GM18498 (cell line): ENCODE measurements around the gene TOX3.

Experiments used
- ATAC-seq: cut with Tn5 transposase; IDR thresholded peaks from one replicate; pipeline ENCODE4 v1.9.1; 2021; ENCODE audit warnings: mild to moderate bottlenecking, moderate library complexity; ENCODE audit not compliant: unreplicated experiment

Gene TOX3

DNA sequence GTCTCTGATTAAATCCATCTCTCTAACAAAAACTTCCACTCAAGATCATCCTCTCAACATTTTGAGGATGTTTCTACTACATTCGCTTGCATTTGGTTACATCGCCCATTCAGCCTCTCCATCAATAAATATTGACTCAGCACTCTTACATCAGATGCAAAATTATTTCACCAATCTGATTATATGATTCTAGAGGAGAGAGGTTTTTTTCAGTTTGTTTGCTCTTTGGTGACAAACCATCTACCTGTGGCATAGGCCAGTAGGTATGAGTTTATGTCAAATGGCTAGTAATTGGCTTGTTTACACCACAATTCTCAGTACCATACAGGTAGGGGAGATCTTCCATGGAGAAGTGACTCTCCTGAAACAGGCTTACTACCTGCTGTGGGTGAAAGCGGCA lies 52.3 kb downstream of the TOX3 start:
- ATAC-seq: no peak

DNA sequence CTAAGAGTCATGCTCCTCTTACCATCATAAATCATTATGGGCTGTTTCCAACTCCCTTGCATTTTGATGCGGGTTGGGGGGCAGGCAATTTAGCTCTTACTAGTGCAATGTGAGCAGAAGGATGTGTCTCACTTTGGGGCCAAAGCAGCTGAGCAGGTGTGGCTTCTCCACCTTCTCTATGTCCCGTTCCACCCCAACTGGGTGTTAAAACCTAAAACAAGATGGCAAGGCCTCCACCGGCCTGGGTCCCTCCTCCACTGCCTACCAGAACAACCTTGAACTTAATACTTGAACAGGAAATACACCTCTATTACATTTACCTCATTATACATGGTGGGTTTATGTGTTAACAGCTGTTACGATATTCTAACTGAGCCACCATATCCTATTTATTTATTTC lies 52.8 kb downstream of the TOX3 start:
- ATAC-seq: no peak

DNA sequence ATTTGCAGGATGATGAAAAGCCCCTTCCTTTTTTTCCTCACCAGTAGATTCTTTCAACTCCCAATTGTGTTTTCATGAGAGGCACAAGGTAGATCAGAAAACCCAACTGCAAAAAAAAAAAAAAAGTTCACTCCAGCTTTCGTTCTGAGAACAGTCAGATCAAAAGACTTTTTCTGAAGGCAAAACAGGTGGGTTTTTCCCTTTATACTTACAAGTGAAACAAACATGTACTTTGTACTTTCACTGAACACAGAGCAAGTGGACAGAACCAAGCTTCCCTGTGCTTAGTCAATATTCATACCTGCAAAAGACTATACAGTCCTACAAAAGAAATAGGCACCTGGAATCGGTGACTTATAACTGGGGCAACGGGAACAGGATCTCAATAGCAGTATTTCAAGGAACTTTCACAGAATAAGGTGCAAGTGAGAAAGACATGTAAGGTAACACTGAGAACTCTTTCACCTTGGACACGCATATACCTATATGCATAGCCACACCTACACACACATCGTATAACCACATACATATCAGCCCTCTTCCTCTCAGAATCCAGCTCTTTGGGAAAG lies 54.1 kb downstream of the TOX3 start:
- peak; percentile 74 for ATAC-seq

DNA sequence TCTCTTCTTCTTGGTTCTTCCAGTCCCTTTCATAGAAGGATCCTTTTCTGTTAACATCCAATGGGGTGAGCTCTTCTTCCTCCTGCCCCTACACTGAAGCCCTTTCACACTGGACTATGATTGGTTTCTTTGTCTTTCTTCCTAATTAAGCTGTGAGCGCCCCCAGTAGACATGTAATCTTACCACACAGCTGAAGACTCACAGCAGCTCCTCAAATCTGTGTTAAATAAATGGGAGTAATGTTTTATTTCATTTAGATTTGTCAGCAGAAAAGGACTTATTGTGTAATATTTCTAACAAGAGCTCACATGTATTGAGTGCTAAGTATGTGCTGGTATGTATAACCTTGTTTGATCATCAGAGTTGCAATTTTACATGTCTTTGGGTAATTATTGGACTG lies 55.7 kb downstream of the TOX3 start:
- no peak for ATAC-seq

DNA sequence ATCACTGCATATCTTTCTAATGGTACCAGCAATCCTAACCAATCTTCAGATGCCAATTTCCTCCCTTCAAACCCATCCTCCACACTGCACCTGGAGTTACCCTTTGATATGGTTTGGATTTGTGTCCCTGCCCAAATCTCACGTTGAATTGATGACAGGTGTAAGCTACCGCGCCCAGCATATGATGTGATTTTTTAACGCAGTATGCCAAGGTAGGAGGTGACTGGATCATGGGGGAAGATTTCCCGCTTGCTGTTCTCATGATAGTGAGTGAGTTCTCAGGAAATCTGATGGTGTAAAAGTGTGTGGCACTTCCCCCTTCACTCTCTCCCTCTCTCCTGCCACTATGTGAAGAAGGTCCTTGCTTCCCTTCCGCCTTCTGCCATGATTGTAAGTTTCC lies 57.0 kb downstream of the TOX3 start:
- no peak for ATAC-seq

DNA sequence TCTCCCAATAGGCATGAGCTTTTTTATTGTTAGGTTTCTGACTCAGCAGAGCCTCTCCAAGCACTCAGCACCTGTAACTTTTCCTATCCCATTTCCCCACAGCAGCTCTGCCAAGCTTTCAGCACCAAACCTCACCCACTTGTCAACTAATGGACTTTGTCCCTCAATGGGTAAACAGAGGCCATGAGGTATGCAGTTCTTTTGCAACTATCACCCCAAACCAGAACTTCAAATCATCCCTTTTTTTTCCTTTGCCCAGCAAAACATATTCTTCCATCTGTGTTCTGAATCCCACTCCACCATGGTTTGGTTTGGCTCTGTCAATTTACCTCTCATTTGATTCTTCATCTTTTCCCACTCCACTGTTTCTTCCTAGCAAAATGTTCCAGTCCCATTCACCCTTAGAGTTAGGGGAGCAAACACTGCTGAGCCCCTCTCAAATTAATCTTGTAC lies 58.1 kb downstream of the TOX3 start:
- no peak for ATAC-seq

DNA sequence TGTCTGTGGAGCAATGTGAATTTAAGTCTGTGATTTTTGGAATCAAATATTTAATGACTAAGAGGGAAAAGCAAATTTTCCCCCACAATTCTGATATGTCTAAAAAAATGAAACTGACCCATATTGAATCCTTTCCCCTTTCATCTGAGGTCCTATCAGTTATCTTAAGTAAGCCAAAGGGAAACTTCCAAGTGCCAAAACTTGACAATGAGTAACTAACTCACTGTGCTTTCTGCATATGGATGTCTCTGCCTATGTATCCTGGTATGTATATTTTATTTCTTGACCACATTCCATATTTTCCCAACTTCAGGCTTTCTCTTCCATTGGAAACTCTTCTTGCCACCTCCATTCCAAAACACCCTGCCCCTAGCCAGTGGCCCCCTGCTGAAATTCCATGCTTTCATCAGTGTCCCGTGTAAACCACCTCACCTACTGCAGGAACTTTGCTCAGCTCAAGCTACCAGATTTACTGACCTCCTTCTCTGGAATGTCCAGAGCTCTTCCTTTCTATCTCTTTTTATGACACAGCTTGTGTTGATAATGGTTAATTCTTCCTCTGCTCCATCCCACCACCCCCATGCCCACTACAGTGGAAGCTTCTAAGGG lies 59.0 kb downstream of the TOX3 start:
- ATAC-seq: no peak

DNA sequence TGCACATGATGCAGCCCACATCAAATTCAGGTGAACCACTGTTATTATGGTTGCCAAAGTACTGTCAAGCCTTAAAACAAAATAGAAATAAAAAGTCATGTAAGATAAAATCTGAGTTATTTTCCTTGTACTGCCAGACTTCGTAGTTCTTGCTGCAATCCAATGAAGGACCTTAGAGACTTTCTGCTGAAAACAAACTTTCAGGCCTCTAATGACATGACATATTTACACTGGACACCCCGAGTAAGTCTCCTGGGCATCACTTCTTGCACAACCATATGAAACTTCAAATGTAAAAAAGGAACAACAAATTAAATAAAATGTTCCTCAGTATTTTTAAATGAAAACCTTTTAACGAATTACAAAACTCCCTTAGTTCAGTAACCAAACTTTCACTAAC lies 66.7 kb downstream of the TOX3 start:
- no peak for ATAC-seq

DNA sequence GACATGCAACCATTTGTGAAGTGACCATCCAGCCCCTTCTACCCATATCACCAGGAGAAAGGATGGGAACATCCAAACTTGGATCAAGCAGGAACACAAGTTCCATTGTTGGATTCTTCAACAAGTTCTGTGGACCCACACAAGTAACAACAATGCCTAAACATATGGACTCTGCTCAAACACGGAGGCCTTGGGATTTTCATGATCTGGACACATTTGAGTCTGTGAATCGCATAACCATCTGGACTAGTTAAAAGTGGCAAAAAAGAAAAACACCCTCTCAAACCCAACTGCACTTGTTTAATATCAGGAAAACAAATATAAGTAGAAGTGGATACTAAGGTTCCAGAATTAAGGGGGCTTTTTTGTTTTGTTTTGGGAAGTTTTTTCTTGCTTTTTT lies 70.8 kb downstream of the TOX3 start:
- ATAC-seq: no peak

DNA sequence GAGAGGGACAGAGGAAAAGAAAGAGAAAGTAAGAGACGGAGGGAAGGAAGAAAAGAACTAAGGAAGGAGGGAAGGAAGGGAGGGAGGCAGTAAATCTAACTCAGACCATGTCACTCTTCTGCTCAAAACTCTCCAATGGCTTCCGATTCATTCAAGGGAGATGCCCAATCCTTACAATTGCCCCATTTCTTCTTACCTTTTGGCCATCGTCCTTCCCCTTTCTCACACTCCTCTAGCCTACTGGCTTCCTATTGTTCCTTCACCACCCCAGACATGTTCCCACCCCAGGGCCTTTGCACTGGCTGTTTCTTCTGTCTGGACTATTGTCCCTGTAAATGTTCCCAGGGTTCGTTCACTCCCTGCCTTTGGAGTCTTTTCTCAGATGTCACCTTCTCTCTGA lies 72.3 kb downstream of the TOX3 start:
- no peak for ATAC-seq

DNA sequence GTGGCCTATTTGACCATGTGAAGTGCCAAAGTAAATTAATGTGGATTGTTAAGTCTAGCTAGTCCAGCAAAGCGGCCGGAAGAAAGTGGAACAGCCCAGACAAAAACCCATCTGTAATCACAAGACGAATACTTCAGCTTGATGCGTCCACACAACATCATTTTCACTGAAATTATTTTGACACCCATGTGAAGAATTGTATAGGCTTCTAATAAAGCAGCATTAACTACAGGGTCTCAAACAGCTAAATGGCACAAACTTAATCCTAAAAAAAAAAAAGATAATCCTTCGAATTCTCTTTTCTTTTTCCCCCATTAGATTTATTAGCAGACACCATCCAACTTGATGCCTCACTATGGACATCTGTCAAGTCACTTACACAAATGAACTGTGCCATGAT lies 73.8 kb downstream of the TOX3 start:
- no peak for ATAC-seq

DNA sequence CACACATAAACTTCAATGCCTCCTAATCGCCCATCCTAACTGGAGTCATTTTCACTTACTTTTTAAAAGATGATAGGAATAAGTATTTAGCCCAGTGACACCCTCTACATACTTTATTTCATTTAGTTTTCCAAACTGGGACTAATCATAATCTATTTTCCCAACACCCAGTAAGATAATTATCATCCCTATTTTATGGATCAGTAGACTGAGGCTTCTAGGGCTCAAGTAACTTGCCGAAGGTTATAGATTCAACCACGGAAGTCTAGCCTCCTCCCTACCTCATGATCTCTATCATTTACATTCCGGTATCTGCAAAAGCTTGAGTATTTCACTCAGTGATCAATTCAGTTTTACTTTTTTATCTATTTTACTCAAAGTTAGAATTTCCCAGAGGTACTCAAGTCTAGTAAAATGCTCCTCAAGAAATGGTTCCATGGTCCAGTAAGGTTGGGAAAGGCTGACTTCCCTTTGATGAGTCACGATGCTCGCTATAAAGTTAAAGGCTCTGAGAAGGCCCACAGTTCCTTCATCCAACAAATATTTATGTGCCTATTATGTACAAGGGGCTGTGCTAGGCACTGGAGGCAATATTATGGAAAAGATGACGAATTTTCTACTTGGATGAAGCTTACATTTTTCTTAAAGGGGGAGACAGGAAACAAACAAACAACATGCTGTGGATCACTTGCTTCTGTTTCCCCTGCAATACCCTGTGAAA lies 75.1 kb downstream of the TOX3 start:
- ATAC-seq: no peak

DNA sequence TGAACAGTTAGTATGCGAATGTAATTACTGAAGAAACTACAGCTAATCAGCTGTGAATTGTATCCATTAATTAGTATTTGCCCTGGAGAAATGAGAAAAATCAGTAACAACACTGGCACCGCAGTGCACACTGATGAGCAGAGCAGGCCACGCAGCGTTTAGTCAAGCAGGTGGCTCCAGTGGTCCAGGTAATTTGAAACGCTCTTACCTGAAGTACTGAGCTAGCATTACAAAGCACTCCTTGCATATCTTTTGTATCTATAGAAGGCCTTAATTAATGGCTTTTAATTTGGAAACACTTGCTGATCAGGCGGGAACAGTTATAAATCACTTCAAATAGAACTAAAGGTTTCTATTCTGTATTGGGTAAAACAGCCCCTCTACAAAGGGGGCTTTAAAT lies 76.4 kb downstream of the TOX3 start:
- ATAC-seq: no peak

DNA sequence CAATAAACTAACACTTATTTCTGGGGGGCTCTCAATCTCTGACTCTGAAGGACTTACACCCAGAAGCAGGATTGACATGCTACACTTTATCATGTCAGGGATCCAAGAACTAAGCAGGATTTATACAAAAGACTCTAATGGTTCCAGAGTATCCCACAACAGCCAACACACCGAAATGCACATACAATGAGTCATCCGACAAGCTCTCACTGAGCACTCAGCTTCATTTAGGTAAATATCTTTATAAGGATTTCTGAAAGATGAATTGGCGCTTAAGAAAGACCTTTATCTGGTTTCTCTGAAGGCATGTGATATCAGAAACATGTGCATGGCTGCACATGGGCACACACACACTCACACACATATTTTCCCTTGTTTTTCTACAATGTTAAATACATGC lies 77.2 kb downstream of the TOX3 start:
- no peak for ATAC-seq

DNA sequence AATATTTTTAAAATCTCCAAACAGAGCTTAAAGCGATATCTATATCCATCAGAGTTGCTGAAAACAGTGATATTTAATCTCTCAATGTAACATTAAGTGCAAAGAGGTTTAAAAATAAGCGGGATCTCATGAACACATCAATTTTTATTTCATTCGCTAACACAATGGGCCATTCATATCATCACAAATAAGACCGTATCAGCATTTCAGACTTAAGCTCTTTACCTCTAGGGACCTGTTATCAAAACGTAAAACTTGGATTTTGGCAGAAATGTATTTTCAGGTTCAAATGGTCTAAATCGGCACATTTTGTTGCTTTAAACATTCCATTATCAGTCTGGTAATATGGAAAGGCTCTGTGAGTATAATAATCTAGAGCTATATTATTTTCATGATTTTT lies 77.9 kb downstream of the TOX3 start:
- no peak for ATAC-seq

DNA sequence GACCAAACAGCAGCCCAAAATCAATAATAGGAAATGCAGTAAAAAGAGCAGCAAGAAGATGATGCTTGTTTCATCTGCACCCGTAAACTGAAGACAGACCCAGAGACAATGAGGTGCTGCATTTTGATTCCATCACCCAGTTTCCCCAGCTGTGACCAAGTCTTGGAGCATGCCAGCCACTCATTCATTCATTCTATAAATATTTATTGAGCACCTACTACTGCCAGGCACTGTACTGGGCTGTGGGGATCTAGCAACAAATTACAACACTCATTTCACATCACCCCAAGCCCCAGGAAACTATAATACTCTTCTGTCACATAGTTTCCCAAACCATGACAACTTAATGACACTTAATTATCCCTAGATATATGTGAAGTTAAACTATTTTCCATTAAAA lies 79.2 kb downstream of the TOX3 start:
- no peak for ATAC-seq

DNA sequence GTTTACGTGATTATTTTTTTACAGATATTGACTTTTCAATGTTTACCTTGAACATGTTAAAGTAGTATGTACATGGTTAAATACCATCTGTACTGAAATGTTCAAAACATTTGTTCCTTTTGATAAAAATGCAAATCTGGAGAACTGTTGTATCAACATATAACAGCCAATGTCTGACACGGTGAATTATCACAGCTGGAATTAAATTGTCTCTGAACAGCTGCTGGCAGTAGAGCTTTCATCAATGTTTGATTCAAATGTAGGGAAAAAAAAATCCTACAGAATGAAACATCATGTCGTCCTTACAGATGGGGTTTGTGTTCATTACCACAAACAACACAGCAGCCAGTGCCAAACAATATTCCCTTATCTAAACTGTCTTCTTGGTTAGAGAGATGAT lies 79.9 kb downstream of the TOX3 start:
- ATAC-seq: no peak

DNA sequence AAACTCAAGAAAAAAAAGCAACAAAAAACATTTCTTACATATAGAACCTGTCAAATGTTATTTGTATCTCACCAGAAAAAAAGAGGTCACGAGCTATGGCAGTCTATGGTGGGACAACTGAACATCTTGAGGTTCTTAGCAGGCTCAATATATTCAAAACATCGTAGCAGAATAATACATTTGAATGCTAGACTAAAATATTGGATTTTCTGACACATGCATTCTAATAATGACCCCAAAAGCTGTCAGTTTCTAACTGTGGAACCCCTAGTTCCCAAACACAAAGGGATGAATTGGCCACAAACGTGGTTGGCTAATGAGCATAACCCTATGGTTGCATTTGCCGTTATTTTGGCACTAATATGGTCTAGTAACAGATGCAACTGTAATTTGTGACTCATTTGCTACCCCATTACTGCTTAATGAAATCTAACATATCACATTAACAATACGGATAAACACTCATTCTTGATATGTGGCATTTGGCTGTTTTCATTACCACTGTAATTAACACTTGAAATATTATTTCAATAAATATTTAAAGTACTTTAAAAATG lies 81.2 kb downstream of the TOX3 start:
- no peak for ATAC-seq

DNA sequence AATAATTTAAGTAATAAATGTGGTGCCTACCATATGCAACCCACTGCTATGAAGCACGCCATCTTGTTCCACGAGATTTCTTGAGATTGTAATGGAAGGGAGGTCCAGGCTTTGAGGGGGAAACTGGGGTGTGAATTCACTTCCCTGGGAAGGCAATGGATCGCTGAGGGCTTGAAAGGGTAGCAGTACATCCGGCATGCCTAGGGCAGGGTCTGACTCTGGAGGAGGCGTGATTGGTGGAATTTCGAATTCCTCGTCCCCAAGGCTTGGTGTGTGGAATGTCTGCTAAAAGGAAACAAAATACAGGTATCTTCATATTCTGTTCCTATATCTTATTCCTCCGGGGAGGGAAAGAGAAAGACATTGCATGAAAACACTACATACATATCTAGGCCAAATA lies 83.0 kb downstream of the TOX3 start:
- no peak for ATAC-seq

DNA sequence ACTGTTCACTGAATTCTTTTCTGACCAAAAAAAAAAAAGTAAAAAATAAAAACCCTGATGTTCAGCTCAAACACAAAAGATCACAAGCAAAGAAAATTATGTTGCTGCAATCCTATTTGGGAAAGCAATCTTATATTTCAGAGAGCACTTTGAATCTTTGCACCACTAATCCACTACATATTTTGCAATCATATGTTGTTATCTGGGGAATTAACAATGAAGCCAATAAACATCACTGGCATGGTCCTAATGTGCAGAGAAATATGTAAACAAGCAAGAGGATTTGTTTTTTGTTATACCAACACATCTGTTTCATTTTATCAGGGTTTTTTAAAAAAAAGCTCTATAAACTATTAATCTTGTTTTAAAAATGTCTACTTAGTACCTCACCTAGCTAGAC lies 84.1 kb downstream of the TOX3 start:
- ATAC-seq: no peak

DNA sequence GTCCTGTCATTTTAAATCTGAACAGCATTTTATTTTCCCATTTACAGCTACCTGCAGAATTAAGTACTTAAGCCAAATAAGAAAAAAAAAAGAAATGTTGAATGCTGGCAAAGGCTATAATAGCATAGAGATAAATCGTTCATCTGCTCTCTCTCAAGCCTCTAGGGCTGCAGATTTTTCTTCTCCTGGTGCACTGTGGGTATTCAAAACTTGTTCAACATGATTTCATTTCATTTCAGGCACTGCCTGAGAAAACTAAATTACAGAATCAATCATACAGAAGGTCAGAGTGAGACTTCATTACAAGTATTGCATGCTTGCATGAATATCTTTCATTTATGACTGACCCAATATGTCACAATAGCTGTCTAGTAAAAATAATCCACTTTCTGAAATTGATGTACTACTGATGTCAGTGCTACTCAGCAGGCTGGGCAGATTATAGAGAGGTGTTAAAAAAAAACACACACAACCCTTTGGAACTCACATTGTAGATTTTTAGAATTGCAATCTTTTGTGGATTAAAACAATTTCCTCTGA lies 86.2 kb downstream of the TOX3 start:
- ATAC-seq: no peak

DNA sequence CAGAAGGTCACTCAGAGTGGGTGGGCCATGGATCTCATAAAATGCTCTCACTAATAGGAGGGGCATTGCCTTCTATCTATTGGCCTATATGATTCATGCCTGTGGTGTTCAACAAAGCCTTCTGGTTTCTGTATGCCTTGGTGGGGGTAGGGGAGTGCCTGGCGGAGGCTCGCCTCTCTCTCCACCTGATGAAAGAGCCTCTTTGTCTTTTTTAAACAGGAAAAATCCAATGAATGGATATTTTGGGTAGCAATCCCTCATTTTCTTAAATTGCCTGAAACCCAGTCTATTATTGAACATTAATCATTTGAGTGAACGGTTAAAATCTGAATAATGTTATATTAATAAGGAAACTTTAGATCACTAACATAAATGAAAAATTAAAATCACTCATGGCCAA lies 90.6 kb downstream of the TOX3 start:
- no peak for ATAC-seq
